Inferior parietal cortex (tissue), 1 donor: ENCODE results near the gene COBL.

Source experiments
- DNase-seq: peaks from one replicate; pipeline ENCODE4 v3.0.0-alpha.2; 2016; ENCODE audit errors: extremely low spot score

COBL gene

GRCh38 chr7:51306761-51307160, 9.8 kb downstream of the COBL start:
- peak; percentile 56 for DNase-seq

- DNase-seq, result peak; percentile 19
Observed at GRCh38 chr7:51304729-51305128, 11.9 kb downstream of the COBL start.

DNA sequence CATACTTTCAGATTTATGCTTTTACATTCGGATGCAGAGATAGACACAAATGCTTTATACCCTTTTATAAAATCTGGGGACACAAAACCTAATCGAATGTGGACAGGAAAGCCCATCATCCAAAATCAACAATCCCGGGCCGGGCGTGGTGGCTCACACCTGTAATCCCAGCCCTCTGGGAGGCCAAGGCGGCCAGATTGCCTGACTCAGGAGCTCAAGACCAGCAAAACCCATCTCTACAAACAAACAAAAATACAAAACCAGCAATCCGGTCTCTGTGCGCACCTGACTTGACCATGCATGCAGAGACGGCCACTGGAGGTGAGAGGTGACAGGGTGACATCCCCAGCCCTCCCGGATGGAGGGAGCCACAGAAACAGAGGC, 13.5 kb downstream of the COBL start:
- DNase-seq, result no peak

DNA sequence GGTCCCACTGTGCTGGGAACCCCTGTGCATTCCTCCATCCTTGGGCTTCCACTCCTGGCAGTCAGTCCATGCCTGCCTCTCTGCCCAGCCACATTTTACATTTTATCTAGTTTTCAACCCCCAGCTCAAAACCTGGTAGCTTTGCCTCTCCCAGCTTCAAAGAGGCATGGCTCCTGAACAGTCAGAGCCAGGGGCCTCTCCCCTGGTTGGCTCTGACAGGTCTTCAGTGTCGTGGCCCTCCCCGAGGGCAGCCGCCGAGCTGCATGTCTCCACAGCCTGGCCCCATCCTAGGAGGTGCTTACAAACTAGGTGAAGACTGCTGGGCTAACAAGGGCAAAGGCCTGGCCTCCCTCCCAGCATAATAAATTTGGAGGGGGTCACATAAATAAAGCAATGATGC, 14.8 kb downstream of the COBL start:
- no peak for DNase-seq

GRCh38 chr7:51300762-51301674, 15.6 kb downstream of the COBL start:
- no peak for DNase-seq

DNA sequence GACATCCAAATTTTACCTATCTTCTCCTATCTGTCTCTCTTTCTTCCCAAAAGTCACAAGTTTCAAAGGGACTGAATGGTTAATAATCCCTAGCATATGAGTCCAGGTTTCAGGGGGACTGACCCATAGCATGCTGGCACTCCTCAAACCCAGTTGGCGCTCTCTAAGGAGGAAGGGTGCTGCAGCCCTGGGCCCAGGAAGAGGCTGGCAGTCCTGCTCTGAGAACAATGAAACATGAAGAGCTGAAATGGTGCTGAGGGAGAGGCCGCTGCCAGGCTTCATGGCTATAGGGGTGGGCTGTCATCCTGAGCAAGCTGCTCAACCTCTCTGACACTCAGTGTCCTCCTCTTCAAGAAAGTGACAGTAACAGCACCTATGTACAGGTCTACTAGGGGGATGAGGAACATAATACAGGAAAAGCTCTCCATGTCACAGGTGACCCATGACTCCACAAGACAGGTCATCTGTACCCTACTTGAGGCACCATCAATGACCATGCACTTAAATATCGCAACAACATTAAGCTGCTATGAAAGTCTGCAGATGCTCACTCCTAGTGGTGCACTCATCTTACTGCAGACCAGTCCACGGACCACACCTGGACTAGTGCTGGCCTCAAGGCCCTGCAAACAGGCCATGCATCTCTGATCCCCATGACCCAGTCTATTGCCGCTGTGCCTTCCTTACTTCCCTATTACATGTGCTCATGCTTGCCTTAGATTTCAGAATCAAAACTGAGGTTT, 17.0 kb downstream of the COBL start:
- no peak for DNase-seq

DNA sequence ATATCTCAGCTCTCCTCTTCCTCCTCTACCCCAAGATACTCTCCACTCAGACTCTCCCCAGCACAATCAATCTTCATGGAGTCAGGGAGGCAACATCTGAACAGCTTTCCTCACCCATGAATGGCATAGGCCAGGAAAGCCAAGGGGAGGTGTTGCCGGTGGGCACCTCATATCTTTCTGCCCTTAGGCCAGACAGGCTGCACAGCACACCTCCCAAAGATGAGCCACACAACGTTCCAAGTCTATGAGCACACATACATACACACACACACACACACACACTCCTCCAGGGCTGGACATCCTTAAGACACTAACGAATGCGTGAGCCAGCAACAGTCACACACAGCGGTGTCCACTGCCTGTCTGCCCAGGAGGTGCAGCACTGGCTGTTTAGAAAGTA, 17.7 kb downstream of the COBL start:
- DNase-seq, result no peak

GRCh38 chr7:51297986-51298385, 18.6 kb downstream of the COBL start:
- no peak for DNase-seq

DNA sequence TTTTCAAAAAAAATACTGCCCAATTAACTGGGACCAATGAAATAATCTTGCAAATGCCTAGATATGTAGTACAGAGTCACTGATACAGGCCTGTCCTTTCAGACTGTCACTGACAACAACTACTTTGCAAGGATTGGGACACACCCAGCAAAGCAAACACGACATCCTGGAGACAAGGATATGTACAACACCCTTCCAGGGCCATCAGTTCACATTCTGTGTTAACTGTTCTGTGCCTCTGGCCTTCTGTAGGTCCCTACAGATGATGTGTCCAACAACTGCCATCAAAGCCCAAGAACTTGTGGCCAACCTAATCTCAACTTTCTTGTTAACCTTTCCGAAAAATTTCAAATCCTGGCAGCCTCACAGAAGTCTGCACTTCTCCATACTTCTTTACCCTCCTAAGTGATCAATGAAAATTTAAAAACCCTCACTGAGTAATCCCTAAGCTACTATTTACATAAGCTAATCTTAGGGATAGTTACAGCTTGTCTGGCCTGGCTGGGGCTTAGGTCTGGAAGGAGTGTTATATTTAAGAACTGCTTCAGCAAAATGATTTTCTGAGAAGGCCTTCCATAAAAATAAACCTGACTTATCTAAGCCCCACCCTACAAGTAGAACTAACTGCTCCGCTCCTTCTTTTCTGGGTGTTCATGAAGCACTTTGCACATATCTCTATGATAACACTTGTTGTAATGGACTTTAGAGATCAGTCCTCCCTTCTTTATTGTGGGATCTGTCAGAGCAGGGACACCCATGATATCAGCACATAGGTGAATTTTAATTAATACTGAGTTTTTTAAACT, 21.0 kb downstream of the COBL start:
- no peak for DNase-seq

- DNase-seq, result no peak
Observed at GRCh38 chr7:51292596-51292995, 24.0 kb downstream of the COBL start.

GRCh38 chr7:51290702-51291540, 25.7 kb downstream of the COBL start:
- DNase-seq, result no peak

DNA sequence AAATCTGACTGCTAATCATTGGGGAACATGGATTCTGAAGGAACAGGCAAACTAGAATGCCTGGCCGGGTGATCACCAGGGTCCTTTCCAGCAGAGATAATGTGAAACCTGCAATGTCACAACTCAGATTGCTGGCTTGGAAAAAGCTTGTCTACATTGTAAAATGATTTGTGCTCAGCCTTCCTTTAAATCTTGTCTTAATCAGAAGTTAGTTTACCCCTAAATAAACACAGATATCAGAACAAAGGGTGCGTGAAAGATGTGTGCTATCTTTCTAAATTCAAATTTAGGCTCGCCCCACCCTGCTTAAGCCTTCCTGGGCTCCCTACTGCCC, 26.3 kb downstream of the COBL start:
- no peak for DNase-seq

- DNase-seq, result peak; percentile 77
Observed at GRCh38 chr7:51289623-51290303, 26.8 kb downstream of the COBL start.

DNA sequence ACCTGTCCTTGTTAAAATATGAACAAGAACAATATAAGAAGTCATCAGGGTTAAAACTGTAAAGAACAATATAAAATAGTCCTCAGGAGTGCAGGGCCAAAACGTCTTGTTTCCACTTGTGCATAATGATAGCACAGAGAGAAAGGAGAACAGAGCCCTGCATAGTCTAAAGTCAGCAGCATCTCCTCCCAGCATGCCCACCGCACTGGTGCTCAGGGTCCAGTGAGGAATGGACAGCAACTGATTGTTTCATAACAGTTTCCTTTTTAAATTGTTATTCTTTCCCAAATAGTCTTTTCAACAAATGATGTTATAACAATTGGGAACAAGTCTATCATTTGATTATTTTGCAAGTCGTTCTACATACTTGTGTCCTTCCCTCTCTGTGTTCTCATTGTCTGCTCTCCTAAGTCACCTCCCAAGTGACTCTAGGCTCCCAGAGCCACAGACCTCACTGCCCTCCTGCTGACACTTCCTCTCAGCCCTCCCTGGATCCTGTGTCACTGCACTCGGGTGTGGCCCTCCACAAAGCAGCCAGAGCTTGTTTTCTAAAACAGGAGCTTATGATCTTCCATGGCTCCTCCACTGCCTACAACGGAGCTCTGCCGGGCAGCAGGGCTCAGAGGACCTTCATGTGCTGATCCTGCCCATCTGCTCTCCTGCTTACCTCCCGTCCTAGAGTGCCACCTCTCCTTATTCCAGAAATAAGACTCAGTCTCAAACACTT, 27.6 kb downstream of the COBL start:
- no peak for DNase-seq

- DNase-seq, result no peak
Observed at GRCh38 chr7:51286401-51286800, 30.2 kb downstream of the COBL start.

GRCh38 chr7:51280156-51280555, 36.5 kb downstream of the COBL start:
- DNase-seq, result no peak

GRCh38 chr7:51279391-51280023, 37.1 kb downstream of the COBL start:
- DNase-seq, result no peak

DNA sequence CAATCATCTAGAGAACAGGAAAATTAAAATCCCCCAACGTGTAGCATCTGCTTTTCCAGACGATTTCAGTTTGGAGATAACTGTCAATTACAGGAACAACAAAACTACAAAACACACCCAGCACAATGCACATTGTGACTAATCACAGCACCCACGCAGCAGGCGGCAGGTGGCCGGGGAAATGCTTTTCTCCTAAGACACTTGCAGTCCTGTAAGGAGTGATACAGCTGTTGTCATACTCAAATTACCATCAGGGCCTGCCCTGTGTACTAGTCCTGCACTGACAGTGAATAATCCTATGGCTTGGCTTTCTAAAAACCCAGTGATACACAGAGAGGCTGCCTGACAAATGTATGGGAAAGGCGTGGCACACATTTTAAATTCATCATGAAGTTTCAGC, 37.8 kb downstream of the COBL start:
- no peak for DNase-seq

DNA sequence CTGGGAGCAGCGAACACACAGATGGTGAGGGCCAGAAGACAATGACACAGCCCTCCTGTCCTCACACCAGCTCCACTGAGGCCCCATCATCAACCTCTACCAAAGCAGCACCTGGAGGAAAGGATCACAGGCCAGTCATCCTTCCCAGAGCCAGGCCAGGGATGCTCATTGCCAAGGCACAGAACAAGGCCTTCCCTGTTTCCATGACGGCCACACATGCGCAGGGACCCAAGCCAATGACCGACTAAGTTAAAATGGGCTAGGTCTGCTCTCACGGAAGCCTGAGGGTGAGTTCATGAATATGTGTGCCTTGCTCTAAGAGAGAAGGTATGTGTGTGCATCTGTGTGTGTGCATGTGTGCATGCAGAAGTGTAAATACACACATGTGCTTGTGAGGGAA, 39.6 kb downstream of the COBL start:
- no peak for DNase-seq
